Measurements from ENCODE around the gene OR2T1. TPM values are rescaled to one million over a fixed set of nuclear protein-coding genes. Genes with fewer than 3 reads are reported as not detected.

Gene OR2T1
- total and polyA plus RNA-seq, 2 experiments from 2014 or later: not detected

- H3K4me2 ChIP-seq: no peak overlapping the region
- no peaks in the 10 kb centered on the region for H4K20me1 ChIP-seq (ENCODE audit: insufficient read depth, poor library complexity, severe bottlenecking)
- H3K36me3 ChIP-seq (replicated peaks; ENCODE audit: insufficient read depth, low read depth): no peaks in the 10 kb centered on the region
- no peaks in the 10 kb centered on the region for H3K79me2 ChIP-seq
- H3K4me1 ChIP-seq (ENCODE audit: insufficient read depth): no peaks in the 10 kb centered on the region
- no peaks in the 10 kb centered on the region for H3K27me3 ChIP-seq
- no peak for TF ChIP-seq EZH2phosphoT487 (IDR thresholded peaks at IDR 0.05; ENCODE audit: low read depth, severe bottlenecking, unreplicated experiment)
- no peak for TF ChIP-seq CTCF (IDR thresholded peaks at IDR 0.05; ENCODE audit: poor library complexity)
- no peak for TF ChIP-seq EZH2 (IDR thresholded peaks at IDR 0.05; ENCODE audit: borderline replicate concordance)
- no peak overlapping the region for H3K27ac ChIP-seq
- H2AFZ ChIP-seq: no peak overlapping the region
- no peak for DNase-seq (ENCODE audit: low spot score)
- H3K9me2 ChIP-seq (replicated peaks; ENCODE audit: insufficient read depth): no peaks in the 10 kb centered on the region
- peaks cover 3% of the 10 kb centered on the region for H3K9me3 ChIP-seq (ENCODE audit: low read depth)
- no peak overlapping the region for H3K4me3 ChIP-seq
- 45% methylated on average over 3 of the region's 3 CpGs for WGBS (ENCODE audit: low lambda C conversion rate, missing lambda C conversion rate)
Measured at GRCh38 chr1:248376916-248377315, 25.9 kb upstream of the OR2T1 start.

- 69% methylated on average over 3 of the region's 3 CpGs for WGBS (ENCODE audit: low lambda C conversion rate, missing lambda C conversion rate)
- no peaks in the 10 kb centered on the region for H3K9me2 ChIP-seq (replicated peaks; ENCODE audit: insufficient read depth)
- no peak overlapping the region for H3K4me3 ChIP-seq
Measured at GRCh38 chr1:248380854-248381253, 22.0 kb upstream of the OR2T1 start.

DNA sequence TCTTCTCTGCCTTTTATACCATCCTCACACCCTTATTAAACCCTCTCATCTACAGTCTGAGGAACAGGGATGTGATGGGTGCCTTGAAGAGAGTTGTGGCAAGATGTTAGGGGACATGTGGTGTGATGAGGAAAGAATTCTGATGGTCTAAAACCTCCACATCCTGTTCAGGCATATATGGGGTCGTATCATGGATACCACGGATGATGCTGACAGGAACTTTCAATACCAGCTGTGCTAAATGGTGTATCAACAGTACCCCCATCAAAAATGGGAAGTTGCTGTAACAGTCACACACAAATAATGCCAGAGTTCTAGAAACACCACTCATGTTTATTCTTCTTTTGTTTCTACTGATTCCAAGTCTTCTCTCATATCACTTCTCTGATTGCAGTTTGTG is 14.4 kb upstream of the OR2T1 start:
- H3K9me3 ChIP-seq (ENCODE audit: low read depth): no peaks in the 10 kb centered on the region
- no peak overlapping the region for H3K4me2 ChIP-seq
- no peaks in the 10 kb centered on the region for H3K36me3 ChIP-seq (replicated peaks; ENCODE audit: insufficient read depth, low read depth)
- TF ChIP-seq EZH2 (IDR thresholded peaks at IDR 0.05; ENCODE audit: borderline replicate concordance): no peak
- no peak for TF ChIP-seq EZH2phosphoT487 (IDR thresholded peaks at IDR 0.05; ENCODE audit: low read depth, severe bottlenecking, unreplicated experiment)
- TF ChIP-seq CTCF (IDR thresholded peaks at IDR 0.05; ENCODE audit: poor library complexity): no peak
- no peaks in the 10 kb centered on the region for H3K4me1 ChIP-seq (ENCODE audit: insufficient read depth)
- H3K9me2 ChIP-seq (replicated peaks; ENCODE audit: insufficient read depth): no peaks in the 10 kb centered on the region
- H3K79me2 ChIP-seq: no peaks in the 10 kb centered on the region
- 40% methylated on average over 2 of the region's 2 CpGs for WGBS (ENCODE audit: low lambda C conversion rate, missing lambda C conversion rate)
- H4K20me1 ChIP-seq (ENCODE audit: insufficient read depth, poor library complexity, severe bottlenecking): no peaks in the 10 kb centered on the region
- H3K27ac ChIP-seq: no peak overlapping the region
- H3K27me3 ChIP-seq: no peaks in the 10 kb centered on the region
- H2AFZ ChIP-seq: no peak overlapping the region
- no peak overlapping the region for H3K4me3 ChIP-seq
- DNase-seq (ENCODE audit: low spot score): no peak

More at GRCh38 chr1:248380854-248381253, 22.0 kb upstream of the OR2T1 start:
- Histone ChIP-seq H4K20me1 (ENCODE audit: insufficient read depth, poor library complexity, severe bottlenecking) (no peaks in the 10 kb centered on the region), H3K27me3 (no peaks in the 10 kb centered on the region), H3K9me3 (ENCODE audit: low read depth) (peaks cover 3% of the 10 kb centered on the region), H3K79me2 (no peaks in the 10 kb centered on the region), H3K4me2 (no peak overlapping the region), H3K27ac (no peak overlapping the region), H2AFZ (no peak overlapping the region), H3K4me1 (ENCODE audit: insufficient read depth) (no peaks in the 10 kb centered on the region), H3K36me3 (replicated peaks; ENCODE audit: insufficient read depth, low read depth) (no peaks in the 10 kb centered on the region)
- no peak for TF ChIP-seq EZH2phosphoT487 (IDR thresholded peaks at IDR 0.05; ENCODE audit: low read depth, severe bottlenecking, unreplicated experiment)
- TF ChIP-seq EZH2 (IDR thresholded peaks at IDR 0.05; ENCODE audit: borderline replicate concordance): no peak
- no peak for TF ChIP-seq CTCF (IDR thresholded peaks at IDR 0.05; ENCODE audit: poor library complexity)
- no peak for DNase-seq (ENCODE audit: low spot score)

DNA sequence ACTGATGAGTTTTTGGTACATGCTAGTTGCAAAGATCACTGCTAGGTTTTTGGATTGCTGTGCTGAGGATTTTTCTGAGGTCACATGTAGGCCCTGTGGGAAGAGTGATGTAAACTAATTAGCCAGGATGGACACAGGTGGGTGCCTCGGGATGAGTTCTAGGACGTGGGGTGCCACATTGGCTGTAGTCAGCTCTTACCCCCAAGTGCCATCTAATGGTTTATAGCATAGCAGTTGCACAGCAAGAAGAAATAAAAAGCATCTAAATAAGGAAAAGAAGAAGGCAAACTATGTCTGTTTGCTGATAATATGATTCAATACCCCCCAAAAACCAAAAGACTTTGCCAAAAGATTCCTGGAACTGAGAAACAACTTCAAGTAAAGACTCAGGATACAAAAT is 9.8 kb upstream of the OR2T1 start:
- DNase-seq (ENCODE audit: low spot score): no peak
- Histone ChIP-seq H2AFZ (no peak overlapping the region), H3K4me3 (no peak overlapping the region), H3K4me2 (no peak overlapping the region), H3K27me3 (no peaks in the 10 kb centered on the region), H3K4me1 (ENCODE audit: insufficient read depth) (no peaks in the 10 kb centered on the region), H3K27ac (no peak overlapping the region), H3K79me2 (no peaks in the 10 kb centered on the region), H3K36me3 (replicated peaks; ENCODE audit: insufficient read depth, low read depth) (no peaks in the 10 kb centered on the region), H3K9me3 (ENCODE audit: low read depth) (no peaks in the 10 kb centered on the region), H4K20me1 (ENCODE audit: insufficient read depth, poor library complexity, severe bottlenecking) (no peaks in the 10 kb centered on the region), H3K9me2 (replicated peaks; ENCODE audit: insufficient read depth) (no peaks in the 10 kb centered on the region)
- TF ChIP-seq CTCF (IDR thresholded peaks at IDR 0.05; ENCODE audit: poor library complexity): no peak
- no peak for TF ChIP-seq EZH2 (IDR thresholded peaks at IDR 0.05; ENCODE audit: borderline replicate concordance)
- no peak for TF ChIP-seq EZH2phosphoT487 (IDR thresholded peaks at IDR 0.05; ENCODE audit: low read depth, severe bottlenecking, unreplicated experiment)
- WGBS (ENCODE audit: low lambda C conversion rate, missing lambda C conversion rate): 42% methylated on average over 2 of the region's 2 CpGs

Measured in hepatocyte (in vitro differentiated cells).